ENCODE data around the gene KCTD6.

Gene KCTD6

GRCh38 chr3:58491506-58492402, at the start of gene KCTD6:
Gene KCTD6, plus strand, starts transcription at chr3:58492096. Its CDS starts 6,660 bp downstream, at chr3:58498756.
- DNase-seq = peak; percentile 85 to 89

- no peak for DNase-seq
Measured at GRCh38 chr3:58452176-58452575, 39.7 kb upstream of the KCTD6 start.

GRCh38 chr3:58459160-58459559, 32.7 kb upstream of the KCTD6 start:
- no peak for DNase-seq

- no peak for DNase-seq
Measured at GRCh38 chr3:58462829-58463180, 29.1 kb upstream of the KCTD6 start.

- DNase-seq = peak; percentile 64 to 71
Measured at GRCh38 chr3:58463181-58463941, 28.5 kb upstream of the KCTD6 start.

- DNase-seq = no peak
Measured at GRCh38 chr3:58463942-58464271, 28.0 kb upstream of the KCTD6 start.

- DNase-seq = no peak
Measured at GRCh38 chr3:58464866-58465265, 27.0 kb upstream of the KCTD6 start.

- no peak for DNase-seq
Measured at GRCh38 chr3:58466899-58467563, 24.9 kb upstream of the KCTD6 start.

GRCh38 chr3:58469096-58469495, 22.8 kb upstream of the KCTD6 start:
- no peak for DNase-seq

GRCh38 chr3:58470363-58471024, 21.4 kb upstream of the KCTD6 start:
- DNase-seq = no peak

GRCh38 chr3:58471025-58471887, 20.6 kb upstream of the KCTD6 start:
- peak in 1 of 2 experiments; percentile 22 for DNase-seq

- DNase-seq = no peak
Measured at GRCh38 chr3:58473275-58473674, 18.6 kb upstream of the KCTD6 start.

- DNase-seq = no peak
Measured at GRCh38 chr3:58474348-58474911, 17.5 kb upstream of the KCTD6 start.

- no peak for DNase-seq
Measured at GRCh38 chr3:58474967-58475578, 16.8 kb upstream of the KCTD6 start.

- no peak for DNase-seq
Measured at GRCh38 chr3:58478781-58479180, 13.1 kb upstream of the KCTD6 start.

GRCh38 chr3:58480309-58480708, 11.6 kb upstream of the KCTD6 start:
- DNase-seq = no peak

GRCh38 chr3:58482917-58483636, 8.8 kb upstream of the KCTD6 start:
- DNase-seq = no peak

- no peak for DNase-seq
Measured at GRCh38 chr3:58484045-58484721, 7.7 kb upstream of the KCTD6 start.

- no peak for DNase-seq
Measured at GRCh38 chr3:58484722-58485069, 7.2 kb upstream of the KCTD6 start.

GRCh38 chr3:58485801-58486435, 6.0 kb upstream of the KCTD6 start:
- DNase-seq = no peak

Data from stimulated activated CD4-positive, alpha-beta T cell treated with anti-CD3 and anti-CD28 coated beads, Interleukin-4, amount 100 ng/mL, for 4 hours (primary cell).